Measurements from ENCODE around the gene SCAP. TPM values are rescaled to one million over a fixed set of nuclear protein-coding genes. Genes with fewer than 3 reads are reported as not detected.

SCAP gene
- total RNA-seq, 1 donor from 2014 or later, result 87.2 TPM

DNA sequence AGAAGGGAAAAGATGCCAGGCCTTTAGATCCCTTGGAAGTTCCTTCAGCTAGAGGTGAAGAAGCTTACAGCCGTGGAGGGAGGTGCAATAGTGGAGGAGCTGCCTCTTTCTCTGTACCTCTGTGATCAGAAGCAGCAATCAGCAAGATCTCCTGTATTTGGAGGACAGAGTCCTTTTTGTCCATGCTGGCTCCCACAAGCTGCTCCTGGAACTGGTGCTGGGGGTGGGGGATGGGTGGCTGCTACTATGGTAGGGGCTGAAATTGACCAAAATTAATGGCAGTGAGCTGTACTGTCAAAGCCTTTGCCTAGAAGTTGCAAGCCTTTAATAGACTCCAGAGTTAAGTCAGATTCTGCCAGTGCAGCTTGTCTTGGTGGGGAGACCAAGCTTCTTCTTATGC, 76.7 kb downstream of the SCAP start:
- no peaks in the 10 kb centered on the region for H3K9me3 Mint-ChIP-seq
- H3K4me1 Mint-ChIP-seq, result peaks cover 21% of the 10 kb centered on the region
- H3K4me3 Mint-ChIP-seq, result no peak overlapping the region
- H3K27me3 Mint-ChIP-seq, result no peaks in the 10 kb centered on the region
- peaks cover 19% of the 10 kb centered on the region for H3K36me3 Mint-ChIP-seq (ENCODE audit: low read depth)
- H3K27ac Mint-ChIP-seq, result no peak overlapping the region
- DNase-seq, result no peak
- intact Hi-C loops (cut with micrococcal nuclease), result no loop called here

DNA sequence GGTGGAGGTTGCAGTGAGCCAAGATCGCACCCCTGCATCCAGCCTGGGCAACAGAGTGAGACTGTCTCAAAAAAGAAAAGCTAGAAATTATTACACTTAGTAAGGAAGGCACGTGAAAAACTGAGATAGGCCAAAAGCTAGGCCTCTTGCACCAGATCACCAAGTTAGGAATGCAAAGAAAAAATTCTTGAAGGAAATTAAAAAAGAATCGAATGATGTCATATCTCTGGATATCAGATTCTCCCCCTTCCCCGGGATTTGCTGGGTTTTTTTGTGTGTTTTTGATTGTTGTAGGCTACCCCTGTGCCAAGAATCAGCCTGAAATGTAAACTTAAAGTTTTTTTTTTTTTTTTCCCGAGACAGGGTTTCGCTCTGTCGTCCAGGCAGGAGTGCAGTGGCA, 77.5 kb downstream of the SCAP start:
- Mint-ChIP-seq H3K36me3 (ENCODE audit: low read depth) (peaks cover 19% of the 10 kb centered on the region), H3K4me3 (no peak overlapping the region), H3K9me3 (no peaks in the 10 kb centered on the region), H3K27ac (no peak overlapping the region), H3K4me1 (peaks cover 23% of the 10 kb centered on the region), H3K27me3 (no peaks in the 10 kb centered on the region)
- intact Hi-C loops (cut with micrococcal nuclease), result no loop called here
- no peak for DNase-seq

DNA sequence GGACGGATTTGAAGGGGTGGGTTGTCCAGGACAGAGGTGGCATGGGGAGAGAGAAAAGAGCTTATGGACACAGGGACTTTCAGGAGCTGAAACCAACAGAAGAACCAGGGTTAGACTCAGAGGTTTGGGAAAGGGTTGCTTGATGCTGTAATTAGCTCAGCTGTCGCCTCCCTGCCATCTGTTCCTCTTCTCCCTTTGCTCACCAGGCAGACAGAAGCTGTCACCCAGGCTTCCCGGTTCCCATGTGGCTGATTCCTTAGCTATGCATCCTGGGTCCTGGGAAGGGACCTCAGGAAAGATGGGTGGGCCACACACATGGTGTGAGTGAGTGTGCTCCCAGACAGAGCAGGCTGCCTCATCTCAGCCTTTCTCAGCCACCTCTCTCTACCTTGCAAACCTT, 80.9 kb downstream of the SCAP start:
- H3K27ac Mint-ChIP-seq, result no peak overlapping the region

DNA sequence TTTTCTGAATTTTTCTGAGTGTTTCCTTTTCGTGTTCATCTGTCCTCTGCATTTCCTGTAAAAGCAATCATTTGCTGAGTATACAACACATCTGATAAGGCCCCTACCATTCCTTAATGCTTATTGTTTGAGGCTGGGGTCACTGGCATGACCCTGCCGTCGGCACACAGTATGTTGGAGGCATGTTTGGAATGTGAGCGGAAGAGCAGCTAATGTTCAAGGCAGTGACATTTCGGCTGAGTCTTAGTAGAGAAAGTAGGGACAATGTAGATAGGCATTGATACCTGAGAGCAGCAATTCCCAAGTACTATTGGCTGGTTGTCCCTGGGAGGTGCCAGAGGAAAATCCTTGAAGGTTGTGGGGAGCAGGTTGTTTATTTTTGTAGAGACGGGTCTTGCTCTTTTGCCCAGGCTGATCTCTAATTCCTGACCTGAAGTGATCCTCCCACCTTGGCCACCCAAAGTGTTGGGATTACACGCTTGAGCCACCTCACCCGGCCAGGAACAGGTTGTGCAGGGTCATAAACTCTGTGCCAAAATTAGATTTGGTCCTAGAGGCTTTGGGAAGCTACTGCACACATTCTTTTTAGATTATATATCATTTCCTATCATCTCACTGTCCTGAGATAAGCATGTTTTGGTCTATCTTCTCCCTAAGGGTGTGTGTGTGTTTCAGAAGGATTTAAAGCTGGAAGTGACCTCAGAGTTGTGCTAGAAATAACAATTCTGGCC, 81.4 kb downstream of the SCAP start:
- Mint-ChIP-seq H3K4me1 (peaks cover 23% of the 10 kb centered on the region), H3K27ac (no peak overlapping the region), H3K9me3 (no peaks in the 10 kb centered on the region), H3K4me3 (no peak overlapping the region), H3K36me3 (ENCODE audit: low read depth) (peaks cover 16% of the 10 kb centered on the region), H3K27me3 (no peaks in the 10 kb centered on the region)
- intact Hi-C loops (cut with micrococcal nuclease), result no loop called here
- DNase-seq, result no peak

More for the DNA sequence above, 80.9 kb downstream of the SCAP start:
- Mint-ChIP-seq H3K27me3 (no peaks in the 10 kb centered on the region), H3K4me3 (no peak overlapping the region), H3K4me1 (peaks cover 24% of the 10 kb centered on the region), H3K9me3 (no peaks in the 10 kb centered on the region), H3K36me3 (ENCODE audit: low read depth) (peaks cover 18% of the 10 kb centered on the region)
- no peak for DNase-seq
- intact Hi-C loops (cut with micrococcal nuclease), result no loop called here

DNA sequence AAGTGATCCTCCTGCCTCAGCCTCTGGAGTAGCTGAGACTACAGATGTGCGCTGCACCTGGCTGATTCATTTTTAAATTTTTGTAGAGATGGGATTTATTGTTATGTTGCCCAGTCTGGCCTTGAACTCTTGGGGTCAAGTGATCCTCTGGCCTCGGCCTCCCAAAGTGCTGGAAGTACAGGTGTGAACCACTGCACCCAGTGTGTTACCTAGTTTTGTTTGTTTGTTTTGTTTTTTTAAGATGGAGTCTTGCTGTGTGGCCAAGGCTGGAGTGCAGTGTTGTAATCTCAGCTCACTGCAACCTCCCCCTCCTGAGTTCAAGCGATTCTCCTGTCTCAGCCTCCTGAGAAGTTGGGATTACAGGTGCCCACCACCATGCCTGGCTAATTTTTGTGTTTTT, 82.8 kb downstream of the SCAP start:
- peaks cover 15% of the 10 kb centered on the region for H3K36me3 Mint-ChIP-seq (ENCODE audit: low read depth)
- H3K27ac Mint-ChIP-seq, result no peak overlapping the region
- intact Hi-C loops (cut with micrococcal nuclease), result no loop called here

DNA sequence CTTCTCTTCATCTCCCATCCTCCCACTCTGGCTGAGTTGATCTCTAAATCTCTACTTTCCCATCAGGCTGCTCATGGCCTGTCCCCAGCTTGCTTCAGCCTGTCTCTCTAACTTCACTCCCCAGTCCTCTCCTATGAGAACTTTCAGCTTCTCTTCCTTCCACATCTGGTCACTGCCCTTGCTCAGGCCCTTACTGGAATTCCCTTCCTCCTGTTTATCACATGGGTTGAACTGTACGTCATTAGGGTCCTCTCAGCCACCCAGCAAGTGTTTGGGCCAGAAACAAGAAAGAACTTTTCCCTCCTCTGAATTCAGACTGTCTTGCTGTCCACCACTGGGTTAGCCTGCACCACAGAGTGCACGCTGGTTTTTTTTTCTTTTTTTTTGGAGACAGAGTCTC, 89.9 kb downstream of the SCAP start:
- Mint-ChIP-seq H3K4me3 (no peak overlapping the region), H3K9me3 (no peaks in the 10 kb centered on the region), H3K36me3 (ENCODE audit: low read depth) (peaks cover 31% of the 10 kb centered on the region), H3K27me3 (peaks cover 2% of the 10 kb centered on the region), H3K4me1 (peaks cover 33% of the 10 kb centered on the region), H3K27ac (no peak overlapping the region)
- intact Hi-C loops (cut with micrococcal nuclease), result loop anchor here (10.0 kb wide), 1 partner anchor 681 kb away; the partner anchor contains the start of gene TMIE
- no peak for DNase-seq

More for the DNA sequence above, 82.8 kb downstream of the SCAP start:
- Mint-ChIP-seq H3K9me3 (no peaks in the 10 kb centered on the region), H3K4me1 (peaks cover 20% of the 10 kb centered on the region), H3K4me3 (no peak overlapping the region), H3K27me3 (no peaks in the 10 kb centered on the region)
- no peak for DNase-seq

DNA sequence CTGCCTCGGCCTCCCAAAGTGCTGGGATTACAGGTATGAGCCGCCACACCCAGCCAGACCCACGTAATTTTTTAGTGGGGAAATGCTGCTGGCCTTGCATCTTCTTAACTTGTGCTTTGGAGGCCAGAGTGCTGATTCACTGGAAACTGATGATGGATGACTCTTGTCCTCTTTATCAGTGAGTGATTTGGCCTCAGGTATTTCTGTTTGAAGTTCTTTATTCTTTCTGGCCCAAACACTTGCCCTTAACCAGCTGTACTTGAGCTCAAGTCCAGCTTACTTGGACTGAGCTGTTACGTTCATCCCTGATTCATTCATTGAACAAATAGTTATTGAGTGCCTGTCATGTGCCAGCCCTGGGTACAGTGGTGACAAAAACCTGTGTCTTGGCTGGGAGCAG, 90.7 kb downstream of the SCAP start:
- H3K9me3 Mint-ChIP-seq, result no peaks in the 10 kb centered on the region
- intact Hi-C loops (cut with micrococcal nuclease), result loop anchor here (10.0 kb wide), 1 partner anchor 680 kb away; the partner anchor contains the start of gene TMIE
- H3K27ac Mint-ChIP-seq, result no peak overlapping the region
- DNase-seq, result no peak
- H3K27me3 Mint-ChIP-seq, result peaks cover 2% of the 10 kb centered on the region
- H3K36me3 Mint-ChIP-seq (ENCODE audit: low read depth), result peaks cover 31% of the 10 kb centered on the region
- H3K4me3 Mint-ChIP-seq, result no peak overlapping the region
- peaks cover 35% of the 10 kb centered on the region for H3K4me1 Mint-ChIP-seq

DNA sequence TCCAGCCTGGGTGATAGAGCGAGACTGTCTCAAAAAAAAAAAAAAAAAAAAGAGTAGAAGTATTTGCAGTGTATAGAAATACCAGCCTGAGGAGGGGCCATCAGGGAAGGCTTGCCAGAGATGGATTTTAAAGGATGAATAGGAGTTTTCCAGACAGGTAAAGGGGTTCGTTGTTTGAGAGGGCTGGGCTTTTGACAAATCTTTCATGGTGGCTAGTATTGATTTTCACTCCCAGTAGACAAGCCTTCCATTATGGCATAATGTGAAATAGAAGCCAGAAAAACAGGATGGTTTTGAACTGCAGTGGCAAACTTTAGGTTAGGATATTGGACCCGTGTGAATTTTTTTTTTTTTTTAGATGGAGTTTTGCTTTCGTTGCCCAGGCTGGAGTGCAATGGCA, 91.3 kb downstream of the SCAP start:
- intact Hi-C loops (cut with micrococcal nuclease), result loop anchor here (10.0 kb wide), 1 partner anchor 680 kb away; the partner anchor contains the start of gene TMIE
- DNase-seq, result no peak
- Mint-ChIP-seq H3K27ac (no peak overlapping the region), H3K4me3 (no peak overlapping the region), H3K36me3 (ENCODE audit: low read depth) (peaks cover 31% of the 10 kb centered on the region), H3K9me3 (no peaks in the 10 kb centered on the region), H3K4me1 (peaks cover 40% of the 10 kb centered on the region), H3K27me3 (peaks cover 2% of the 10 kb centered on the region)

DNA sequence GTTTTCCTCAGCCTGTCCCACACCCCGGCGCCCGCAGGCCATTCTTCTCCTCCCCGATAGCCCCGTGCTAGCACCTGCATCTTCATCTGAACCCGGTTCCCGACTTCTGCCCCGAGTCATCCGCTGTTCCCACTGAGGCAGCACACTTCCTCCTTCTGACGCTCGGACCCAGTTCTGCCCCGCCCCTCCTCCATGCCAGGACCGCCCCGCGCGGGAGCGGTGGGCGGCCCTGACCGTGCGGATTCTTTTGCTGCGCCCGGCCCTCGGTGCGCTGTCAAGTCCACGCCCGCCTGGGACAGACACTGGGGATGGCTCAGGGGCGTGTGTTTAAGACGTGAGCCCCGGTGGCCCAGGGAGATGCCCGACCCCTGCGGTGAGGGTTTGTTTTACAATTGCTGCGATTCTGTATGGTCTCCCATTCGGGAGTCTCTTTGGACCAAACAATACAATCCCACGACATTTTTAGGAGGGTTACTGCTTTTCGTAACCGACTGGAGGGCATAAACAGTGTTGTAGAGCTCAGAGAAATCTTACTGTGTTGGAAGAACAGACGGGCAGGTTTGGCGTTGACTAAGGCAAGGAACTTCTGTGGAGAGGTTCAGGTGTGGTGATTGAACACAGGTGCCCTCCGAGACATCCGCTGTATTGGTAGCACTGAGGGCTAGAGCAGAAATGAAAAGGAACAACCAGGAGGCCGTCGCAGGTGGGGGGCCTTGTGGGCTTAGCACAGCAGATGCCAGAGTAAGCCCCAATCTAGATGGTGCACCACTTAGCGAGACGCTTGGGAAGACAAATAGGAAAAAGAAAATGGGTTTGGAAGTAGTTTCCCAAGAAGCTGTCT, 94.2 kb downstream of the SCAP start:
- Mint-ChIP-seq H3K4me3 (peak overlapping the region; percentile 95), H3K36me3 (ENCODE audit: low read depth) (peaks cover 24% of the 10 kb centered on the region), H3K4me1 (peaks cover 38% of the 10 kb centered on the region), H3K27ac (peak overlapping the region; percentile 100), H3K9me3 (no peaks in the 10 kb centered on the region), H3K27me3 (peaks cover 2% of the 10 kb centered on the region)
- intact Hi-C loops (cut with micrococcal nuclease), result loop anchor here (2.0 to 10.0 kb wide), 3 partner anchors 219 to 677 kb away; partner anchors contain the start of gene TMIE
- DNase-seq, result peak; percentile 94

DNA sequence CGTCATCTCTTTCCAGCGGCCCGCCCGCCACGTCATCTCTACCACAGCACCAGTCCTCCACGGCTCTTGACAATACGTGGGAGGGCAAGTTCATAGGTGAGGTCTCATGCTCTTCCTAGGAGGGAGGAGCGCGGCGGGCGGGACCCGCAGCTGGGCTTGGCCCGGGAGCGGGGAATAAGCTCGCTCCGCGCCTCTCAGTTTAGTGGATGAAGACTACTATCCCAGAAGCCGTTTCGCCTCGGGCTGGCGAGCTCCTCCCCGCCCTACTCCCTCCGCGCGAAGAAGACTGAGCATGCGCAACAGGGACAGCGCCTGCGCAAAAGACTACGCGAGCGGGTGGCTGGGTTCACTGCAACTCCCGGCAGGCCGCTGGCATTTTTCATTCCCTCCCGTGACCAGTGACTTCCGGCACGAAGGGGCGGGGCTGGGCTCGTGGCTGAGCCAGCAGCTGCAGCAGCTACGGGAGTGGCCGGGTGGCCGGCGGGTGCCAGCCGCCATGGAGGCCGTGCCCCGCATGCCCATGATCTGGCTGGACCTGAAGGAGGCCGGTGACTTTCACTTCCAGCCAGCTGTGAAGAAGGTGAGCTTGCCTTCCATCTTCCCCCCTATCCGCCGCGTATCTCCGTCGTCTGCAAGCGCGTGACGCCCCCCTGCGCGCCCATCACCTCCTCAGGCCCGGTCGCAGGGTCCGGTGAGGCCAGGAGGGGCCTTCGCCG, 95.0 kb downstream of the SCAP start, which contains the start of gene PTPN23:
PTPN23 (plus strand) TSS at position 421 of the 716 bp plus-strand sequence; CDS start at position 497, 76 bp downstream.
- H3K27ac Mint-ChIP-seq, result peak within 1 kb of the TSS; percentile 100
- no peaks in the 10 kb centered on the region for H3K9me3 Mint-ChIP-seq
- H3K4me1 Mint-ChIP-seq, result peaks cover 35% of the 10 kb centered on the region
- DNase-seq, result peak; percentile 100
- H3K4me3 Mint-ChIP-seq, result peak within 1 kb of the TSS; percentile 95
- peaks cover 2% of the 10 kb centered on the region for H3K27me3 Mint-ChIP-seq
- H3K36me3 Mint-ChIP-seq (ENCODE audit: low read depth), result peaks cover 21% of the 10 kb centered on the region
- intact Hi-C loops (cut with micrococcal nuclease), result loop anchor here (1.0 to 10.0 kb wide), 8 partner anchors 17 to 676 kb away; partner anchors contain the start of genes DHX30, ELP6, KIF9 and KLHL18

DNA sequence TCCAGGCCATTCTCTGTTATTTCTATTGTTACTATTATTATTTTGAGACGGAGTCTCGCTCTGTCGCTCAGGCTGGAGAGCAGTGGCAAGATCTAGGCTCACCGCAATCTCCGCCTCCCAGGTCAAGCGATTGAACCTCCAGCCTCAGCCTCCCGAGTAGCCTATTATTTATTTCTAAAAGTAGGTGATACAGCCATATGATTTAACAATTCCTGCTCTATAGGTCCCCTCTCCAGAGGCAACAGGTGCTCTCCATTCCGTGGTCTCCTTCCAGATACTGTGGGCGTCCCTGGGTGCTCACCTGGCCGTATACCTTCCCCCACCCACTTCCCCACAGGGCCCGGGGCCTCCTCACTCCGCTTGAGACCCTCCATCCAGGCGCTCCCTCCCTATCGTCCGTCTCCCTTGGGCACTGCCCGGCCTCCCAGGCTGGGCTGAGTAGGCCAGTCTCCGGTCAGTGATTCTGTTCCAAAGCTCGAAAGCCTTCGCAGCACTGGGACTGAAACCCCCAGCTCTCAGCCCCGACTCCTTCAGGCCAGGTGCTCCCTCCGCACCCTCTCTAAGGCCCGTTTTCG, 95.6 kb downstream of the SCAP start:
- H3K4me1 Mint-ChIP-seq, result peaks cover 33% of the 10 kb centered on the region
- peak overlapping the region; percentile 100 for H3K27ac Mint-ChIP-seq
- DNase-seq, result no peak
- H3K36me3 Mint-ChIP-seq (ENCODE audit: low read depth), result peaks cover 18% of the 10 kb centered on the region
- no peaks in the 10 kb centered on the region for H3K9me3 Mint-ChIP-seq
- H3K27me3 Mint-ChIP-seq, result peaks cover 2% of the 10 kb centered on the region
- H3K4me3 Mint-ChIP-seq, result peak overlapping the region; percentile 95
- intact Hi-C loops (cut with micrococcal nuclease), result loop anchor here (1.0 to 10.0 kb wide), 8 partner anchors 17 to 675 kb away; partner anchors contain the start of genes DHX30, ELP6, KIF9 and KLHL18

DNA sequence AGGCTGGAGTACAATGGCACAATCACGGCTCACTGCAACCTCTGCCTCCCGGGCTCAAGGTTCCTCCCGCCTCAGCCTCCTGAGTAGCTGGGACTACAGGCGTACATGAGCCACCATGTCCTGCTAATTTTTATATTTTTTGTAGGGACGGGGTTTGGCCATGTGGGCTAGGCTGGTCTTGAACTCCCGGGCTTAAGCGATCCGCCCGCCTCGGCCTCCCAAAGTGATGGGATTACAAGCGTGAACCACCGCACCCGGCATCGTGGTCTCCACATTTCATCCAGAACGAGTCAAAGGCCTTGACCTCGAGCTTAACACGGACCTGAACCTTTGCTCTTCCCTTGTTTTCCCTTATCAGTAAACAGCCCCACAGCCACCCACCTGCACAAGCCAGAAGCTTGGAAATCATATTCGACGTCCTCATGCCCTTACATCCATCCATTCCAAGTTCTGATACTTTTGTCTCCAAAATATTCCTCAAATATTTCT, 96.3 kb downstream of the SCAP start:
- no peak for DNase-seq
- intact Hi-C loops (cut with micrococcal nuclease), result no loop called here
- no peaks in the 10 kb centered on the region for H3K9me3 Mint-ChIP-seq

DNA sequence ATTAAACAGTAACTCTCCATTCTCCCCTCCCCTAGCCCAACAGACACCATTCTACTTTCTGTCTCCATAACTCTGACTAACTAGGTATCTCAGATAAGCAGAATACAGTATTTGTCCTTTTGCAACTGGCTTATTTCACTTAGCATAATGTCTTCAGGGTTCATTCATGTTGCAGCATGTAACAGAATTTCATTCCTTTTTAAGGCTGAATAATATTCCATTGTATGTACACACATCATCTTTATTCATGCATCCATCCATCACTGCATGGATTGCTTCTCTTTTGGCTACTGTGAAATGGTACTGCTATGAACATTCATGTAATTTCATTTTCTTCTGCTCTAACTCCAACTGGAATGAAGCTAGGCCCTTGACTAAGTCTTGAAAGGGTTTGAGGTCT, 96.9 kb downstream of the SCAP start:
- Mint-ChIP-seq H3K27ac (no peak overlapping the region), H3K27me3 (peaks cover 2% of the 10 kb centered on the region), H3K36me3 (ENCODE audit: low read depth) (peaks cover 17% of the 10 kb centered on the region), H3K9me3 (no peaks in the 10 kb centered on the region), H3K4me1 (peaks cover 31% of the 10 kb centered on the region), H3K4me3 (no peak overlapping the region)
- DNase-seq, result no peak
- intact Hi-C loops (cut with micrococcal nuclease), result no loop called here

More for the DNA sequence above, 96.3 kb downstream of the SCAP start:
- Mint-ChIP-seq H3K27ac (peak overlapping the region; percentile 100), H3K27me3 (peaks cover 2% of the 10 kb centered on the region), H3K4me1 (peaks cover 33% of the 10 kb centered on the region), H3K4me3 (peak overlapping the region; percentile 95), H3K36me3 (ENCODE audit: low read depth) (peaks cover 17% of the 10 kb centered on the region)
